ENCODE measurements around the gene MED6. TPM values are rescaled to one million over a fixed set of nuclear protein-coding genes. Genes with fewer than 3 reads are reported as not detected.
A peak's percentile ranks its signal among the peaks of the same experiment; 100 is the strongest.

Gene MED6
- total RNA-seq, 1 experiment from 2014 or later: 55.3 TPM

- Histone ChIP-seq H3K23ac (ENCODE audit: insufficient read length, low read depth, low read length) (no peak overlapping the region), H3K4me2 (ENCODE audit: insufficient read depth, insufficient read length, low read length) (no peak overlapping the region), H3K4ac (ENCODE audit: low read depth, low read length) (no peak overlapping the region), H4K20me1 (ENCODE audit: control insufficient read depth, insufficient read depth, insufficient read length) (no peaks in the 10 kb centered on the region), H3K27me3 (ENCODE audit: insufficient read depth, low read length) (no peaks in the 10 kb centered on the region), H2BK12ac (ENCODE audit: insufficient read length, low read depth, low read length) (no peak overlapping the region), H2AFZ (ENCODE audit: low read length) (no peak overlapping the region), H4K5ac (ENCODE audit: insufficient read length, low read depth, low read length) (no peak overlapping the region), H2AK5ac (ENCODE audit: insufficient read length, low read length) (no peak overlapping the region), H3K9me3 (ENCODE audit: control insufficient read depth, low read depth, low read length) (no peaks in the 10 kb centered on the region), H3K14ac (ENCODE audit: insufficient read depth, low read length) (no peak overlapping the region), H2BK120ac (ENCODE audit: low read depth, low read length, poor library complexity, severe bottlenecking) (no peak overlapping the region), H3K23me2 (ENCODE audit: insufficient read length, low read depth, low read length, poor library complexity, severe bottlenecking) (no peaks in the 10 kb centered on the region), H4K91ac (ENCODE audit: insufficient read length, low read depth, low read length) (no peak overlapping the region), H3K9ac (ENCODE audit: extremely low read depth, insufficient read length, low read length) (no peak overlapping the region), H3K18ac (ENCODE audit: insufficient read length, low read depth, low read length) (no peak overlapping the region), H2BK20ac (ENCODE audit: low read depth, low read length, poor library complexity, severe bottlenecking) (no peak overlapping the region), H3K4me1 (ENCODE audit: insufficient read depth, low read length) (no peaks in the 10 kb centered on the region), H4K8ac (replicated peaks; ENCODE audit: insufficient read length, low read depth, low read length) (no peak overlapping the region), H2BK15ac (ENCODE audit: low read depth, low read length) (no peak overlapping the region), H3K79me1 (ENCODE audit: insufficient read depth, low read depth, low read length, poor library complexity, severe bottlenecking) (no peaks in the 10 kb centered on the region), H3T11ph (ENCODE audit: low read length) (no peak overlapping the region), H3K79me2 (ENCODE audit: insufficient read depth, low read length) (no peaks in the 10 kb centered on the region), H3K56ac (ENCODE audit: insufficient read length, low read depth, low read length) (no peak overlapping the region), H2BK5ac (ENCODE audit: insufficient read length, low read length) (no peak overlapping the region), H3K27ac (ENCODE audit: insufficient read length, low read depth, low read length) (no peak overlapping the region)
- peaks cover 7 to 41% (median 40%) of the 10 kb centered on the region in 3 experiments; a peak in 6 of 7 replicates for H3K36me3 Mint-ChIP-seq (ENCODE audit: insufficient read depth in 1 of 3, low read depth in 3 of 3)
- H3K27me3 Mint-ChIP-seq (ENCODE audit: low read depth): no peaks in the 10 kb centered on the region
- H3K4me1 Mint-ChIP-seq: no peaks in the 10 kb centered on the region
- H3K4me3 Mint-ChIP-seq: no peak overlapping the region
- WGBS (ENCODE audit: extremely low coverage, insufficient read length, low lambda C conversion rate): no CpG with 5 or more reads among the region's 2 CpGs
- no peaks in the 10 kb centered on the region; a peak in 1 of 5 replicates for H3K9me3 Mint-ChIP-seq
- TF ChIP-seq CTCF (conservative IDR thresholded peaks at IDR 0.05): no peak
- DNase-seq: no peak
- 0 out of 7 replicates have a peak overlapping the region, but pooled peaks of 1 of the 3 experiments have one; percentile 1 for H3K27ac Mint-ChIP-seq
Observed at GRCh38 chr14:70576891-70577290, 23.6 kb downstream of the MED6 start.
